ENCODE measurements around the gene GNB1L. TPM values are rescaled to one million over a fixed set of nuclear protein-coding genes. Genes with fewer than 3 reads are reported as not detected.
A peak's percentile ranks its signal among the peaks of the same experiment; 100 is the strongest.
"Not testable (repeated sequence)": the region's sequence is repeated elsewhere in the genome, so short reads cannot be mapped to it uniquely, and the experiment has no call there.

Gene GNB1L
- total and polyA plus RNA-seq, 7 experiments from 2014 or later, result 4.2 to 20.8 (median 10.6) TPM

GRCh38 chr22:19831979-19832378 is 22.7 kb downstream of the GNB1L start:
- POLR2A ChIA-PET, result interaction anchor here (0.8 kb wide), 1 partner anchor 23 kb away, joined by 3 read pairs; the partner anchor contains the start of genes GNB1L and RTL10
- intact Hi-C loops (cut with micrococcal nuclease); H3K9me3 Mint-ChIP-seq; CTCF ChIA-PET; DNase-seq; H3K27ac Mint-ChIP-seq; H3K4me1 ChIP-seq (ENCODE audit: control insufficient read depth in 2 of 2, insufficient read depth in 2 of 2, low read length in 2 of 2); H3K9me3 ChIP-seq (ENCODE audit: control insufficient read depth in 2 of 3, low read length in 3 of 3); H3K27ac ChIP-seq (ENCODE audit: low read depth, low read length); ATAC-seq; H3K4me3 ChIP-seq (ENCODE audit: low read length); H3K27me3 Mint-ChIP-seq; H3K4me3 Mint-ChIP-seq; H3K36me3 ChIP-seq (ENCODE audit: control insufficient read depth in 2 of 3, insufficient read depth in 3 of 3, low read length in 3 of 3); H3K27me3 ChIP-seq (ENCODE audit: control insufficient read depth in 2 of 2, insufficient read depth in 2 of 2, low read length in 2 of 2): not testable (repeated sequence)
- Mint-ChIP-seq H3K4me1 (peaks cover 0 to 41% (median 26%) of the 10 kb centered on the region in 7 donors), H3K36me3 (peaks cover 0 to 11% (median 4%) of the 10 kb centered on the region in 5 donors)

- no peaks in the 10 kb centered on the region for H3K27me3 Mint-ChIP-seq
- H3K36me3 ChIP-seq (ENCODE audit: control insufficient read depth in 2 of 3, insufficient read depth in 3 of 3, low read length in 3 of 3), result no peaks in the 10 kb centered on the region
- peaks cover 2 to 20% (median 4%) of the 10 kb centered on the region in 5 donors for H3K36me3 Mint-ChIP-seq
- H3K27ac Mint-ChIP-seq, result no peak overlapping the region
- H3K4me1 ChIP-seq (ENCODE audit: control insufficient read depth in 2 of 2, insufficient read depth in 2 of 2, low read length in 2 of 2), result no peaks in the 10 kb centered on the region
- peaks cover 0 to 3% (median 0%) of the 10 kb centered on the region in 11 donors for H3K9me3 Mint-ChIP-seq
- no peaks in the 10 kb centered on the region for H3K27me3 ChIP-seq (ENCODE audit: control insufficient read depth in 2 of 2, insufficient read depth in 2 of 2, low read length in 2 of 2)
- peaks cover 0 to 32% (median 21%) of the 10 kb centered on the region in 7 donors for H3K4me1 Mint-ChIP-seq
- no peak overlapping the region for H3K4me3 ChIP-seq (ENCODE audit: low read length)
- H3K9me3 ChIP-seq (ENCODE audit: control insufficient read depth in 2 of 3, low read length in 3 of 3), result no peaks in the 10 kb centered on the region
- no peak for DNase-seq
- H3K4me3 Mint-ChIP-seq, result no peak overlapping the region
- no peak for ATAC-seq
- CTCF ChIA-PET, result no interaction called here
- intact Hi-C loops (cut with micrococcal nuclease), result no loop called here
- POLR2A ChIA-PET, result interaction anchor here (1.2 kb wide), 1 partner anchor 25 kb away, joined by 5 read pairs; no protein-coding TSS in a partner anchor
- H3K27ac ChIP-seq (ENCODE audit: low read depth, low read length), result no peak overlapping the region
Observed at GRCh38 chr22:19831016-19831415, 23.7 kb downstream of the GNB1L start.

GRCh38 chr22:19828035-19828401 is 26.7 kb downstream of the GNB1L start:
- Histone ChIP-seq H3K4me1 (ENCODE audit: control insufficient read depth in 2 of 2, insufficient read depth in 2 of 2, low read length in 2 of 2) (no peaks in the 10 kb centered on the region), H3K4me3 (ENCODE audit: low read length) (no peak overlapping the region), H3K27me3 (ENCODE audit: control insufficient read depth in 2 of 2, insufficient read depth in 2 of 2, low read length in 2 of 2) (no peaks in the 10 kb centered on the region), H3K9me3 (ENCODE audit: control insufficient read depth in 2 of 3, low read length in 3 of 3) (no peaks in the 10 kb centered on the region), H3K36me3 (ENCODE audit: control insufficient read depth in 2 of 3, insufficient read depth in 3 of 3, low read length in 3 of 3) (no peaks in the 10 kb centered on the region), H3K27ac (ENCODE audit: low read depth, low read length) (no peak overlapping the region)
- intact Hi-C loops (cut with micrococcal nuclease), result no loop called here
- no peak overlapping the region for H3K4me3 Mint-ChIP-seq
- no peak for ATAC-seq
- DNase-seq, result no peak
- H3K9me3 Mint-ChIP-seq, result peaks cover 0 to 1% (median 0%) of the 10 kb centered on the region in 11 donors
- H3K27me3 Mint-ChIP-seq, result no peaks in the 10 kb centered on the region
- H3K36me3 Mint-ChIP-seq, result peaks cover 2 to 16% (median 4%) of the 10 kb centered on the region in 5 donors
- H3K4me1 Mint-ChIP-seq, result peaks cover 0 to 25% (median 12%) of the 10 kb centered on the region in 7 donors
- H3K27ac Mint-ChIP-seq, result no peak overlapping the region
- CTCF ChIA-PET, result no interaction called here
- POLR2A ChIA-PET, result no interaction called here

DNA sequence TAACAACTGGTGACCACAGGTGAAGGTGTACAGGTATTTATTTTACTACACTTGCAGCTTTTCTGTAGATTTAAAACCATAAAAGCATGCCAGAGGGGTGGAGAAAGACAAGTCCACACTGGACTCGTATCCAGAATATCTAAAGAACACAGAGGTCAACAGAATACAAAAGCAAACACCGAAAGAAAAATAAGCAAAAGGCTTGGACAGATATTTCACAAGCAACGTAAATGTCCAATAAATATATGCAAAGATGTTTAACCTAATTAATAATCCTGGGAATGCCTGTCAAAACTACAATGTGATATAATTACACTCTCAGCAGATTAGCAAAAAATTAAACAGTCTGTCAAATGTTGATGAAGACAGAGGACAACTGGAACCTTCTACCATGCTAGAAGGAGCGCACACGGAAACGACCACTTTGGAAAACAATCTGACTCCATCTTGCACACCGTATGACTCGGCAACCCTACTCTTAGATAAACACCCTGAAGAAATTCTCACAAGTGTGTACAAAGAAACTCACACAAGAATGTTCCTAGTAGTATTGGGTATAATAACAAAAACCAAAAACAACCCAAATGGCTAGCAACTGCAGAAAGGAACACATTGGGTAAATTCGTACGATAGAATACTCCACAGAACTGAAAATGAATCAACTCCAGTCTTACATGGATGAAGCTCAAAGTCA is 27.2 kb downstream of the GNB1L start:
- no peaks in the 10 kb centered on the region for H3K9me3 ChIP-seq (ENCODE audit: control insufficient read depth in 2 of 3, low read length in 3 of 3)
- H3K4me1 Mint-ChIP-seq, result peaks cover 0 to 19% (median 11%) of the 10 kb centered on the region in 7 donors
- CTCF ChIA-PET, result no interaction called here
- H3K27me3 Mint-ChIP-seq, result no peaks in the 10 kb centered on the region
- DNase-seq, result no peak
- no peak overlapping the region for H3K27ac ChIP-seq (ENCODE audit: low read depth, low read length)
- H3K9me3 Mint-ChIP-seq, result peaks cover 0 to 1% (median 0%) of the 10 kb centered on the region in 11 donors
- no peak overlapping the region for H3K27ac Mint-ChIP-seq
- no peaks in the 10 kb centered on the region for H3K36me3 ChIP-seq (ENCODE audit: control insufficient read depth in 2 of 3, insufficient read depth in 3 of 3, low read length in 3 of 3)
- no peaks in the 10 kb centered on the region for H3K4me1 ChIP-seq (ENCODE audit: control insufficient read depth in 2 of 2, insufficient read depth in 2 of 2, low read length in 2 of 2)
- H3K27me3 ChIP-seq (ENCODE audit: control insufficient read depth in 2 of 2, insufficient read depth in 2 of 2, low read length in 2 of 2), result no peaks in the 10 kb centered on the region
- no peak for ATAC-seq
- no peak overlapping the region for H3K4me3 ChIP-seq (ENCODE audit: low read length)
- no peak overlapping the region for H3K4me3 Mint-ChIP-seq
- POLR2A ChIA-PET, result no interaction called here
- peaks cover 2 to 16% (median 4%) of the 10 kb centered on the region in 5 donors for H3K36me3 Mint-ChIP-seq
- intact Hi-C loops (cut with micrococcal nuclease), result no loop called here

DNA sequence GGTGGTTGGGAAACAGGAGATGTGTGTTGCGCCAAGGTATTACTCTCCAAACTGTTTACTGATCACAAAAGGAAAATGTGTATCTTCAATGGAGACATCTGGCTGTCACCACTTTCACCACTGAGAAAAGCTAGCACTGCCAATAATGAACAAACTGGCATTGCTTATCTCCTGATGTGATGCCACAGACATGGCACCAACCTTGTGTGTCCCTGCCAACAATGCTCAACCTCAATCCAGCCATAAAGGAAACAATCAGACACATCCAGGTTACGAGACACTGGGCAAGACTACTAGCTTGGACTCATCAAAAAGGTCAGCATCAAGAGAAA is 28.1 kb downstream of the GNB1L start:
- ATAC-seq, result no peak
- H3K4me1 Mint-ChIP-seq, result peaks cover 0 to 14% (median 9%) of the 10 kb centered on the region in 7 donors
- no peaks in the 10 kb centered on the region for H3K27me3 ChIP-seq (ENCODE audit: control insufficient read depth in 2 of 2, insufficient read depth in 2 of 2, low read length in 2 of 2)
- H3K27ac Mint-ChIP-seq, result no peak overlapping the region
- ChIA-PET POLR2A (no interaction called here), CTCF (no interaction called here)
- H3K27me3 Mint-ChIP-seq, result no peaks in the 10 kb centered on the region
- H3K27ac ChIP-seq (ENCODE audit: low read depth, low read length), result no peak overlapping the region
- peaks cover 2 to 16% (median 4%) of the 10 kb centered on the region in 5 donors for H3K36me3 Mint-ChIP-seq
- H3K4me3 ChIP-seq (ENCODE audit: low read length), result no peak overlapping the region
- no peak for DNase-seq
- H3K4me3 Mint-ChIP-seq, result no peak overlapping the region
- H3K4me1 ChIP-seq (ENCODE audit: control insufficient read depth in 2 of 2, insufficient read depth in 2 of 2, low read length in 2 of 2), result no peaks in the 10 kb centered on the region
- intact Hi-C loops (cut with micrococcal nuclease), result no loop called here
- no peaks in the 10 kb centered on the region for H3K36me3 ChIP-seq (ENCODE audit: control insufficient read depth in 2 of 3, insufficient read depth in 3 of 3, low read length in 3 of 3)
- H3K9me3 ChIP-seq (ENCODE audit: control insufficient read depth in 2 of 3, low read length in 3 of 3), result no peaks in the 10 kb centered on the region
- peaks cover 0 to 1% (median 0%) of the 10 kb centered on the region in 11 donors for H3K9me3 Mint-ChIP-seq

DNA sequence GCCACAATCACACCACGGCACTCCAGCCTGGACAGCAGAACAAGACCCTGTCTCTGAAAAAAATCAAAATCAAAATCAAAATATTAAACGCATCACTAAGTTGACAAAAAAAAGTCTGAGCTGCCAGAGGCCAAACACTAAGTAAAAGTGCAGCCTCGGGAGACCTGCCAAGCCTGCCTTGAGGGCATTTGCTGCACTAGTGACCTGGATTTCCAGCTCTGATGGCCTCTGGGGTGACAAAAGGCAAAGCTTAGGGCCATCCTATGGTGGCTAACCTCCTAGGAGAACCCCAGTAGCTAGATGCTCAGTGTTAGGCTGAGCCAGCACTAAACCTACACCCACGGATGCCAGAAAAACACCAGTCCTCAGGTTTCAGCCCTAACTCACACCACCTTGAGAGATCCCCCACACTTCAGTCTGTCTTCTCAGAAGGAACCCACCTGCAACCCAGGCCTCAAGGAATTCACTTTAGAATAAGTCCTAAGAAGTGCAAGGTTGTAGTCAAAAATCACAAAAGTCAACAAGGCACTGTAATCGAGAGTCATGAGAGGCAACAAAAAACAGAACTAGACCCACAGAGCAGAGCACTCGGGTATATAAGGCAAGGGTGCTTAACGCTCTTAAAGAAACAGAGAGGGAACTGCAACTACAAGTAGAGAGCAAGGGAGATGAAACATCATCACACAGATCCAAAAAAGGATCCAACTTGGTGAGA is 28.6 kb downstream of the GNB1L start:
- no peaks in the 10 kb centered on the region for H3K4me1 ChIP-seq (ENCODE audit: control insufficient read depth in 2 of 2, insufficient read depth in 2 of 2, low read length in 2 of 2)
- Mint-ChIP-seq H3K27me3 (no peaks in the 10 kb centered on the region), H3K9me3 (peaks cover 0 to 1% (median 0%) of the 10 kb centered on the region in 11 donors), H3K4me1 (peaks cover 0 to 14% (median 9%) of the 10 kb centered on the region in 7 donors), H3K36me3 (peaks cover 2 to 16% (median 4%) of the 10 kb centered on the region in 5 donors), H3K4me3 (no peak overlapping the region), H3K27ac (no peak overlapping the region)
- ATAC-seq (no peak), DNase-seq (peak in 1 of 9 donors; percentile 14)
- H3K36me3 ChIP-seq (ENCODE audit: control insufficient read depth in 2 of 3, insufficient read depth in 3 of 3, low read length in 3 of 3), result peaks cover 0 to under 1% (median 0%) of the 10 kb centered on the region in 3 experiments
- intact Hi-C loops (cut with micrococcal nuclease), result no loop called here
- ChIA-PET CTCF (no interaction called here), POLR2A (no interaction called here)
- H3K4me3 ChIP-seq (ENCODE audit: low read length), result no peak overlapping the region
- no peaks in the 10 kb centered on the region for H3K9me3 ChIP-seq (ENCODE audit: control insufficient read depth in 2 of 3, low read length in 3 of 3)
- H3K27me3 ChIP-seq (ENCODE audit: control insufficient read depth in 2 of 2, insufficient read depth in 2 of 2, low read length in 2 of 2), result no peaks in the 10 kb centered on the region
- no peak overlapping the region for H3K27ac ChIP-seq (ENCODE audit: low read depth, low read length)
